ENCODE data around the gene TMEM200A. TPM values are rescaled to one million over a fixed set of nuclear protein-coding genes. Genes with fewer than 3 reads are reported as not detected.

TMEM200A gene
- total and polyA plus RNA-seq, 2 experiments from 2014 or later, result 44.5 to 47.0 TPM

- H3K9ac ChIP-seq, result no peak overlapping the region
- H3K4me3 ChIP-seq, result no peak overlapping the region
These were observed 100.4 kb downstream of the TMEM200A start for GRCh38 chr6:130466052-130466747.

GRCh38 chr6:130466748-130467061 lies 100.9 kb downstream of the TMEM200A start:
- H2AFZ ChIP-seq, result no peak overlapping the region
- no peaks in the 10 kb centered on the region for H4K20me1 ChIP-seq (ENCODE audit: insufficient read depth)
- no peak for TF ChIP-seq EZH2 (IDR thresholded peaks at IDR 0.05; ENCODE audit: insufficient read depth, poor library complexity, severe bottlenecking)
- no peak for TF ChIP-seq EZH2phosphoT487 (IDR thresholded peaks at IDR 0.05; ENCODE audit: insufficient read depth, low read depth)
- H3K4me3 ChIP-seq, result no peak overlapping the region
- no peaks in the 10 kb centered on the region for H3K9me2 ChIP-seq (ENCODE audit: insufficient read depth)
- peak; percentile 32 for DNase-seq
- peaks cover 11% of the 10 kb centered on the region for H3K4me1 ChIP-seq (ENCODE audit: insufficient read depth)
- H3K79me2 ChIP-seq (ENCODE audit: insufficient read depth), result no peaks in the 10 kb centered on the region
- peaks cover 10% of the 10 kb centered on the region; the same call in 1 of the 2 replicates for H3F3A ChIP-seq (ENCODE audit: insufficient read depth)
- WGBS, 2 experiments (ENCODE audit: low coverage in 1 of 2, low lambda C conversion rate in 2 of 2, missing lambda C conversion rate in 2 of 2), result 79 to 80% methylated on average over 5 of the region's 5 CpGs
- no peaks in the 10 kb centered on the region for H3K27me3 ChIP-seq (replicated peaks; ENCODE audit: insufficient read depth)
- H3K36me3 ChIP-seq (ENCODE audit: low read depth), result no peaks in the 10 kb centered on the region
- no peak overlapping the region for H3K9ac ChIP-seq
- no peak overlapping the region for H3K4me2 ChIP-seq (ENCODE audit: unreplicated experiment)
- no peak overlapping the region for H3K27ac ChIP-seq
- H3K9me3 ChIP-seq (ENCODE audit: low read depth), result no peaks in the 10 kb centered on the region
- in situ Hi-C loops (cut with MboI), result no loop called here

More at GRCh38 chr6:130466052-130466747, 100.4 kb downstream of the TMEM200A start:
- DNase-seq, result peak; percentile 74
- no peaks in the 10 kb centered on the region for H3K27me3 ChIP-seq (replicated peaks; ENCODE audit: insufficient read depth)
- peaks cover 10% of the 10 kb centered on the region; the same call in 1 of the 2 replicates for H3F3A ChIP-seq (ENCODE audit: insufficient read depth)
- no peaks in the 10 kb centered on the region for H3K9me3 ChIP-seq (ENCODE audit: low read depth)
- no peaks in the 10 kb centered on the region for H3K79me2 ChIP-seq (ENCODE audit: insufficient read depth)
- no peaks in the 10 kb centered on the region for H4K20me1 ChIP-seq (ENCODE audit: insufficient read depth)
- peak overlapping the region; percentile 8 for H3K4me2 ChIP-seq (ENCODE audit: unreplicated experiment)
- H3K36me3 ChIP-seq (ENCODE audit: low read depth), result no peaks in the 10 kb centered on the region
- no peak for TF ChIP-seq EZH2phosphoT487 (IDR thresholded peaks at IDR 0.05; ENCODE audit: insufficient read depth, low read depth)
- TF ChIP-seq EZH2 (IDR thresholded peaks at IDR 0.05; ENCODE audit: insufficient read depth, poor library complexity, severe bottlenecking), result no peak
- no peak overlapping the region for H3K27ac ChIP-seq
- 67 to 69% methylated on average over 9 of the region's 9 CpGs for WGBS, 2 experiments (ENCODE audit: low coverage in 1 of 2, low lambda C conversion rate in 2 of 2, missing lambda C conversion rate in 2 of 2)
- H3K4me1 ChIP-seq (ENCODE audit: insufficient read depth), result peaks cover 11% of the 10 kb centered on the region
- no peak overlapping the region for H2AFZ ChIP-seq
- no peaks in the 10 kb centered on the region for H3K9me2 ChIP-seq (ENCODE audit: insufficient read depth)
- in situ Hi-C loops (cut with MboI), result no loop called here

- Histone ChIP-seq H3K27me3 (replicated peaks; ENCODE audit: insufficient read depth) (no peaks in the 10 kb centered on the region), H3K79me2 (ENCODE audit: insufficient read depth) (no peaks in the 10 kb centered on the region), H3K27ac (no peak overlapping the region), H3K4me3 (no peak overlapping the region), H3K9me2 (ENCODE audit: insufficient read depth) (no peaks in the 10 kb centered on the region), H2AFZ (no peak overlapping the region), H3K36me3 (ENCODE audit: low read depth) (no peaks in the 10 kb centered on the region), H3K9ac (no peak overlapping the region), H4K20me1 (ENCODE audit: insufficient read depth) (no peaks in the 10 kb centered on the region), H3F3A (ENCODE audit: insufficient read depth) (peaks cover 10% of the 10 kb centered on the region; the same call in 1 of the 2 replicates), H3K4me1 (ENCODE audit: insufficient read depth) (peaks cover 11% of the 10 kb centered on the region), H3K4me2 (ENCODE audit: unreplicated experiment) (no peak overlapping the region), H3K9me3 (ENCODE audit: low read depth) (peaks cover under 1% of the 10 kb centered on the region)
- no peak for TF ChIP-seq EZH2phosphoT487 (IDR thresholded peaks at IDR 0.05; ENCODE audit: insufficient read depth, low read depth)
- TF ChIP-seq EZH2 (IDR thresholded peaks at IDR 0.05; ENCODE audit: insufficient read depth, poor library complexity, severe bottlenecking), result no peak
- DNase-seq, result no peak
- in situ Hi-C loops (cut with MboI), result no loop called here
- WGBS, 2 experiments (ENCODE audit: low coverage in 1 of 2, low lambda C conversion rate in 2 of 2, missing lambda C conversion rate in 2 of 2), result 85 to 88% methylated on average over 1 of the region's 1 CpG
These were observed 101.6 kb downstream of the TMEM200A start for GRCh38 chr6:130467146-130468050.

- Histone ChIP-seq H3K4me3 (no peak overlapping the region), H3K27ac (no peak overlapping the region), H3K9me2 (ENCODE audit: insufficient read depth) (no peaks in the 10 kb centered on the region), H3K9ac (no peak overlapping the region), H3F3A (ENCODE audit: insufficient read depth) (peaks cover 20% of the 10 kb centered on the region), H4K20me1 (ENCODE audit: insufficient read depth) (no peaks in the 10 kb centered on the region), H3K79me2 (ENCODE audit: insufficient read depth) (no peaks in the 10 kb centered on the region), H2AFZ (no peak overlapping the region), H3K4me1 (ENCODE audit: insufficient read depth) (peaks cover 23% of the 10 kb centered on the region), H3K36me3 (ENCODE audit: low read depth) (no peaks in the 10 kb centered on the region), H3K27me3 (replicated peaks; ENCODE audit: insufficient read depth) (no peaks in the 10 kb centered on the region), H3K4me2 (ENCODE audit: unreplicated experiment) (no peak overlapping the region), H3K9me3 (ENCODE audit: low read depth) (peaks cover 5% of the 10 kb centered on the region)
- WGBS, 2 experiments (ENCODE audit: low coverage in 1 of 2, low lambda C conversion rate in 2 of 2, missing lambda C conversion rate in 2 of 2), result 89 to 93% methylated on average over 7 of the region's 7 CpGs
- in situ Hi-C loops (cut with MboI), result no loop called here
- no peak for DNase-seq
- TF ChIP-seq EZH2 (IDR thresholded peaks at IDR 0.05; ENCODE audit: insufficient read depth, poor library complexity, severe bottlenecking) (no peak), EZH2phosphoT487 (IDR thresholded peaks at IDR 0.05; ENCODE audit: insufficient read depth, low read depth) (no peak)
These were observed 104.9 kb downstream of the TMEM200A start for GRCh38 chr6:130470766-130471165.
